ENCODE data around the gene SLC13A2.

SLC13A2 gene

DNA sequence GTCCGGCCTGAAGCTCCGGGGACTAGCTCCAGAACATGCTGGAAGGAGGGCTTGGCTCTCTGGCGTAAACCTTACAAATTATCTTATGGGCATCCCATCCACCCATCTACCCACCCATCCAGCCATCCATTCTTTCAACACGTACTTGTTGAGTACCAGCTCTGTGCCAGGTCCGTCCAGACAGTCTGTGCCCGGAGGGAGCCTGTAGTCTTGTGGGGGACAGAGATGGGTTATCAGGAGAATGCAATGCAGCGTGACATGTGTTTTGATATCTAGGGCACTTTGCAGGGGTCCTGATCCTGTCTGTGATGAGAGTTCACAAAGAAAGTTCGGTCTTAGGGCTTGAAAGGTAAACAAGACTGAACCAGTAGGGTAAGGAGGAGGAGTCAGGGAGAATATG, 4.1 kb upstream of the SLC13A2 start:
- Histone ChIP-seq H3K27me3 (ENCODE audit: insufficient read depth, low read depth) (no peaks in the 10 kb centered on the region), H3K9ac (no peak overlapping the region), H3K79me2 (ENCODE audit: insufficient read depth, low read depth) (no peaks in the 10 kb centered on the region), H2AFZ (ENCODE audit: low read depth) (no peak overlapping the region), H4K20me1 (ENCODE audit: insufficient read depth) (no peaks in the 10 kb centered on the region), H3K4me1 (ENCODE audit: low read depth, poor library complexity, severe bottlenecking) (no peaks in the 10 kb centered on the region), H3K4me2 (no peak overlapping the region), H3K4me3 (IDR thresholded peaks at IDR 0.05; ENCODE audit: insufficient read depth, low read depth, low read length) (no peak overlapping the region), H3K27ac (no peak overlapping the region), H3K36me3 (ENCODE audit: insufficient read depth) (no peaks in the 10 kb centered on the region)
- no peak for TF ChIP-seq CTCF (conservative IDR thresholded peaks at IDR 0.05; ENCODE audit: low read depth, low read length)

GRCh38 chr17:28470266-28470913, 3.1 kb upstream of the SLC13A2 start:
- Histone ChIP-seq H3K27me3 (ENCODE audit: insufficient read depth, low read depth) (no peaks in the 10 kb centered on the region), H3K79me2 (ENCODE audit: insufficient read depth, low read depth) (no peaks in the 10 kb centered on the region), H3K4me2 (no peak overlapping the region), H3K4me1 (ENCODE audit: low read depth, poor library complexity, severe bottlenecking) (no peaks in the 10 kb centered on the region), H3K36me3 (ENCODE audit: insufficient read depth) (no peaks in the 10 kb centered on the region), H3K27ac (no peak overlapping the region), H3K4me3 (IDR thresholded peaks at IDR 0.05; ENCODE audit: insufficient read depth, low read depth, low read length) (no peak overlapping the region), H4K20me1 (ENCODE audit: insufficient read depth) (no peaks in the 10 kb centered on the region), H3K9ac (no peak overlapping the region), H2AFZ (ENCODE audit: low read depth) (no peak overlapping the region)
- no peak for TF ChIP-seq CTCF (conservative IDR thresholded peaks at IDR 0.05; ENCODE audit: low read depth, low read length)

GRCh38 chr17:28470914-28471366, 2.5 kb upstream of the SLC13A2 start:
- no peaks in the 10 kb centered on the region for H3K79me2 ChIP-seq (ENCODE audit: insufficient read depth, low read depth)
- H3K4me3 ChIP-seq (IDR thresholded peaks at IDR 0.05; ENCODE audit: insufficient read depth, low read depth, low read length) = no peak overlapping the region
- H2AFZ ChIP-seq (ENCODE audit: low read depth) = no peak overlapping the region
- no peak overlapping the region for H3K4me2 ChIP-seq
- H3K27ac ChIP-seq = no peak overlapping the region
- no peaks in the 10 kb centered on the region for H3K4me1 ChIP-seq (ENCODE audit: low read depth, poor library complexity, severe bottlenecking)
- H3K27me3 ChIP-seq (ENCODE audit: insufficient read depth, low read depth) = no peaks in the 10 kb centered on the region
- no peak for TF ChIP-seq CTCF (conservative IDR thresholded peaks at IDR 0.05; ENCODE audit: low read depth, low read length)
- H3K9ac ChIP-seq = no peak overlapping the region
- no peaks in the 10 kb centered on the region for H4K20me1 ChIP-seq (ENCODE audit: insufficient read depth)
- H3K36me3 ChIP-seq (ENCODE audit: insufficient read depth) = no peaks in the 10 kb centered on the region

GRCh38 chr17:28471531-28472342, 1.7 kb upstream of the SLC13A2 start:
- TF ChIP-seq CTCF (conservative IDR thresholded peaks at IDR 0.05; ENCODE audit: low read depth, low read length) = no peak
- Histone ChIP-seq H3K9ac (no peak overlapping the region), H3K27ac (no peak overlapping the region), H3K36me3 (ENCODE audit: insufficient read depth) (no peaks in the 10 kb centered on the region), H3K4me3 (IDR thresholded peaks at IDR 0.05; ENCODE audit: insufficient read depth, low read depth, low read length) (no peak overlapping the region), H4K20me1 (ENCODE audit: insufficient read depth) (no peaks in the 10 kb centered on the region), H3K4me1 (ENCODE audit: low read depth, poor library complexity, severe bottlenecking) (no peaks in the 10 kb centered on the region), H2AFZ (ENCODE audit: low read depth) (no peak overlapping the region), H3K79me2 (ENCODE audit: insufficient read depth, low read depth) (no peaks in the 10 kb centered on the region), H3K27me3 (ENCODE audit: insufficient read depth, low read depth) (no peaks in the 10 kb centered on the region), H3K4me2 (no peak overlapping the region)
